Measurements from ENCODE around the gene PDGFD. TPM values are rescaled to one million over a fixed set of nuclear protein-coding genes. Genes with fewer than 3 reads are reported as not detected.

PDGFD gene
- total RNA-seq, 1 donor from 2014 or later, result 21.9 TPM

DNA sequence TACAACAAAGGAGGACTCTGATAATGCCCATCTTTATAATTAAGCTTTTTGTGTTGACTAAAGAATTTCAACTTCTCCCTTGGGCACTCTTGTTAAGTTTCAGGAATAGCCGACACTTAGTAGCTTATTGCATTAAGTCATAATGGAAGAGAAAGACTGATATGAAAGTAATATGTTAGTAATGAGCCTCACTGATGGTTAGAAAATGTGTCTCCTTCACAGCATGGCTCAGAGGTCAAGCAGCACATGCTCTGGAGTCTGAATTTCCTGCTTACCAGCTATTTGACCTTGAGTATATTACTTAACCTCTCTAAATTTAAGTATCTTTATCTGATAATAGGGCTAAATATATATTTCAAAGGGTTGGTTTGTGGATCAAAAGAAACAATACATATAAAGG lies 39.0 kb downstream of the PDGFD start:
- H3K36me3 ChIP-seq, result no peaks in the 10 kb centered on the region
- H3K27me3 ChIP-seq, result no peaks in the 10 kb centered on the region
- no peaks in the 10 kb centered on the region for H3K9me3 ChIP-seq
- H3K4me3 ChIP-seq, result no peak overlapping the region
- DNase-seq (ENCODE audit: extremely low spot score in 2 of 2), result no peak
- intact Hi-C loops (cut with DNase I), result no loop called here
- peaks cover 12% of the 10 kb centered on the region for H3K4me1 ChIP-seq
- H3K27ac ChIP-seq, result no peak overlapping the region
- TF ChIP-seq POLR2AphosphoS5 (IDR thresholded peaks at IDR 0.05; ENCODE audit: insufficient read depth in 1 of 2, low read depth in 1 of 2), result no peak
- TF ChIP-seq POLR2A (IDR thresholded peaks at IDR 0.05), result no peak
- TF ChIP-seq, protein P1, sequence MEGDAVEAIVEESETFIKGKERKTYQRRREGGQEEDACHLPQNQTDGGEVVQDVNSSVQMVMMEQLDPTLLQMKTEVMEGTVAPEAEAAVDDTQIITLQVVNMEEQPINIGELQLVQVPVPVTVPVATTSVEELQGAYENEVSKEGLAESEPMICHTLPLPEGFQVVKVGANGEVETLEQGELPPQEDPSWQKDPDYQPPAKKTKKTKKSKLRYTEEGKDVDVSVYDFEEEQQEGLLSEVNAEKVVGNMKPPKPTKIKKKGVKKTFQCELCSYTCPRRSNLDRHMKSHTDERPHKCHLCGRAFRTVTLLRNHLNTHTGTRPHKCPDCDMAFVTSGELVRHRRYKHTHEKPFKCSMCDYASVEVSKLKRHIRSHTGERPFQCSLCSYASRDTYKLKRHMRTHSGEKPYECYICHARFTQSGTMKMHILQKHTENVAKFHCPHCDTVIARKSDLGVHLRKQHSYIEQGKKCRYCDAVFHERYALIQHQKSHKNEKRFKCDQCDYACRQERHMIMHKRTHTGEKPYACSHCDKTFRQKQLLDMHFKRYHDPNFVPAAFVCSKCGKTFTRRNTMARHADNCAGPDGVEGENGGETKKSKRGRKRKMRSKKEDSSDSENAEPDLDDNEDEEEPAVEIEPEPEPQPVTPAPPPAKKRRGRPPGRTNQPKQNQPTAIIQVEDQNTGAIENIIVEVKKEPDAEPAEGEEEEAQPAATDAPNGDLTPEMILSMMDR (IDR thresholded peaks at IDR 0.05), result no peak

DNA sequence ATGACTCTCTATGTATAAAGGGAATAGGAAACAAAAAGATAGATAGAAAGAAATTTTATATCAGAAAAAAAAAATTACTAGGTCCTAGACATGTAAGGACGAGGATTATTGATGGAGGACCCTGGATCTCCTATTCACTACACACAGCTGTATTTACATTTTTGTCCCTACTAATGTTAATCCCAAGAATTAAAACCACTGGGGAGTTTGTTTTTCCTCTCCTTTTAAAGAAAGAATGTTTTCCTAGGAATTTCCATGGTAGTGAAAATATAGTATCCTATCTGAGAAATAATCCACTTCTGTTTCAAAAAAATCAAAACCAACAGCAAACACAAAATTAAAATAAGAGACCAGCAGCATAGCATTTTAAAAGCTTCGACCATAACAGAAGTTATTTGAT lies 41.1 kb downstream of the PDGFD start:
- H3K4me1 ChIP-seq, result peaks cover 12% of the 10 kb centered on the region
- intact Hi-C loops (cut with DNase I), result no loop called here

DNA sequence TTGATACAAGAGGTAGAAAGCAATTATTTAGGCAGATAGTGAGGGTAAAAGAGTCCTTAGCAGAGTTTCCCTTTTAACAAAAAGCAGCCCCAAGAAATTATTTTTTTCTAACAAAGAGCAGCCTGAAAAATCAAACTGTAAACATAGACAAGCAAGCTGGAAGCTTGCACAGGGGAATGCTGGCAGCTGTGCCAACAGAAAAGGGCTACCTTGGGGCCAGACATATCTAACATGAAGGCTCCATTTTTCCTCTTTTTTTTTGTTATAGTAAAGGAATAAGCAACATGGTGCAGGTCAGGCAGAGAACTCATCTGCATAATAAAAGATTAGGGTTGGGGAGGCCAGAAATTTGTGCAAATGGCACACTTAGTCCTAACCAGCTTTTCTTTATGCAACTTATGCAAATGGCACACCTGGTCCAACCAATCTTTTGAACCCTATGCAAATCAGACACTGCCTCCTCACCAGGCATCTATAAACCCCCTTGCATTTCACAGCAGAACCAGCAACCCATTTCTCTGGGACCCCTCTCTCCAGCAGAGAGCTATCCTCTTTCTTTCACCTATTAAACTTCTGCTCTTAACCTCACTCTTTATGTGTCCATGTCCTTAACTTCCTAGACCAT lies 41.8 kb downstream of the PDGFD start:
- TF ChIP-seq POLR2AphosphoS5 (IDR thresholded peaks at IDR 0.05; ENCODE audit: insufficient read depth in 1 of 2, low read depth in 1 of 2) (no peak), POLR2A (IDR thresholded peaks at IDR 0.05) (no peak)
- TF ChIP-seq, protein P1 (IDR thresholded peaks at IDR 0.05), result no peak
- intact Hi-C loops (cut with DNase I), result no loop called here
- H3K36me3 ChIP-seq, result no peaks in the 10 kb centered on the region
- peaks cover 12% of the 10 kb centered on the region for H3K4me1 ChIP-seq
- H3K27me3 ChIP-seq, result no peaks in the 10 kb centered on the region
- H3K4me3 ChIP-seq, result no peak overlapping the region
- no peaks in the 10 kb centered on the region for H3K9me3 ChIP-seq
- no peak overlapping the region for H3K27ac ChIP-seq
- no peak for DNase-seq (ENCODE audit: extremely low spot score in 2 of 2)

More for the DNA sequence above, 41.1 kb downstream of the PDGFD start:
- DNase-seq (ENCODE audit: extremely low spot score in 2 of 2), result no peak
- no peaks in the 10 kb centered on the region for H3K27me3 ChIP-seq
- TF ChIP-seq POLR2AphosphoS5 (IDR thresholded peaks at IDR 0.05; ENCODE audit: insufficient read depth in 1 of 2, low read depth in 1 of 2) (no peak), POLR2A (IDR thresholded peaks at IDR 0.05) (no peak)
- no peaks in the 10 kb centered on the region for H3K36me3 ChIP-seq
- H3K4me3 ChIP-seq, result no peak overlapping the region
- no peak overlapping the region for H3K27ac ChIP-seq
- H3K9me3 ChIP-seq, result no peaks in the 10 kb centered on the region

DNA sequence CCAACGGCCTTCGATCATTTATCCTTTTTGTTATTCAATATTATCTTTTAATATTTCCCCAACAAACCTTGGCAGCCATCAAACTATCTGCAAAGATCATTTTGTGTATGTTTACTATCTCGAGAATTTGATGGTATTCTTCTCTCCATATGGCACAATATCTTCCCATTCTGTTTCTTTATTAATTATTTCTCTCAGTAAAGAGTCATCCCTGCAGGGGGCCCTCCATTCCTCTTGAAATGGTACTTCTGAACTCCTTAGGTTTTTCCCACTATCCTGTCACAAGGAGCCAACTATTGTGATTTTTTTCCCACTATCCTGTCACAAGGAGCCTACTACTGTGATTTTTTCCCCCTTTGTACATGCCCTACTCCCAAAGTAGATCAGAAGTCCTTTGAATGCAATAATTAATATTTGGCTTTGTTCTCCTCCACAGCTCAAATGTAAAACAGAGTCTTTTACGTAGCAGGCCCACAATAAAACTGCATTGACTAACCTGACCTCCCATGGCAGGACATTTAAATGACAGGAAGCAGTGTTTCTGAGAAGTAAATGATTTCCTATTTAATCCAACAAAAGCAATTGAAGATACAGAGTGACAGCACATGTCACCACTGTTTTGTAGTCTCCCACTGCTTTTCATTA lies 43.3 kb downstream of the PDGFD start:
- Histone ChIP-seq H3K9me3 (no peaks in the 10 kb centered on the region), H3K4me3 (no peak overlapping the region), H3K36me3 (no peaks in the 10 kb centered on the region), H3K27me3 (no peaks in the 10 kb centered on the region), H3K27ac (no peak overlapping the region), H3K4me1 (peaks cover 6% of the 10 kb centered on the region)
- TF ChIP-seq, protein P1 (IDR thresholded peaks at IDR 0.05), result no peak
- TF ChIP-seq POLR2A (IDR thresholded peaks at IDR 0.05) (no peak), POLR2AphosphoS5 (IDR thresholded peaks at IDR 0.05; ENCODE audit: insufficient read depth in 1 of 2, low read depth in 1 of 2) (no peak)
- DNase-seq (ENCODE audit: extremely low spot score in 2 of 2), result no peak
- intact Hi-C loops (cut with DNase I), result no loop called here

DNA sequence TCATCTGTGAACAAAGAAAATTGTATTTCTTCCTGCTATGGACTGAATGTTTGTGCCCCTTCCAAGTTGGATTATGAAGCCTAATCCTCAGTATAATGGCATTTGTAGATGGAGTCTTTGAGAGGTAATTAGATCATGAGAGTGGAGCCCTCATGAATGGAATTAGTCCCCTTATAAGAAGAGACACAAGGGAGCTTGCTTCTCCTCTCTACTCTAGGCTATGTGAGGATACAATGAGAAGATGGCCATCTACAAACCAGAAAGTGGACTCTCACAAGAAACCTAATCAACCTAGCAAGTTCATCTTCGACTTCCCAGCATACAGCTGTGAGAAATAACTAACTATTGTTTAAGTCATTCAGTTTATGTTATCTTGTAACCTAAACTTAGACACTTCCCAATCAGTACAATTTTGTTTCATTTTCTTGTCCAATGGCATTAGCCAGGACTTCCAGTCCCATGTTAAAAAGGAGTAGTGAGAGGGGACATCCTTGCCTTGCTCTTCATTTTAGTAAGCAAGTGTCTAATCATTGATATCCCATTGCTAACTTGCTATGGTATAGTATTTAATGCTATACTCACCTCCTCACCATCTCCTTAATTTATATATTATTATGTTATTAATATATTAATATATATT lies 45.7 kb downstream of the PDGFD start:
- intact Hi-C loops (cut with DNase I), result no loop called here
- no peak for DNase-seq (ENCODE audit: extremely low spot score in 2 of 2)
- no peak for TF ChIP-seq POLR2AphosphoS5 (IDR thresholded peaks at IDR 0.05; ENCODE audit: insufficient read depth in 1 of 2, low read depth in 1 of 2)
- TF ChIP-seq, protein P1 (IDR thresholded peaks at IDR 0.05), result no peak
- TF ChIP-seq POLR2A (IDR thresholded peaks at IDR 0.05), result no peak
- Histone ChIP-seq H3K9me3 (no peaks in the 10 kb centered on the region), H3K27ac (no peak overlapping the region), H3K27me3 (no peaks in the 10 kb centered on the region), H3K36me3 (no peaks in the 10 kb centered on the region), H3K4me3 (no peak overlapping the region), H3K4me1 (peaks cover 6% of the 10 kb centered on the region)
